ENCODE results near the gene AMACR. TPM values are rescaled to one million over a fixed set of nuclear protein-coding genes. Genes with fewer than 3 reads are reported as not detected.

The AMACR gene
- total RNA-seq, 2 experiments from 2014 or later: 4.5 to 5.0 TPM

- Histone ChIP-seq H3K4me2 (ENCODE audit: low read length) (no peak overlapping the region), H3K9me3 (ENCODE audit: low read length) (no peaks in the 10 kb centered on the region)
- POLR2A ChIA-PET: no interaction called here
Measured at GRCh38 chr5:34057118-34057517, 49.3 kb upstream of the AMACR start.

DNA sequence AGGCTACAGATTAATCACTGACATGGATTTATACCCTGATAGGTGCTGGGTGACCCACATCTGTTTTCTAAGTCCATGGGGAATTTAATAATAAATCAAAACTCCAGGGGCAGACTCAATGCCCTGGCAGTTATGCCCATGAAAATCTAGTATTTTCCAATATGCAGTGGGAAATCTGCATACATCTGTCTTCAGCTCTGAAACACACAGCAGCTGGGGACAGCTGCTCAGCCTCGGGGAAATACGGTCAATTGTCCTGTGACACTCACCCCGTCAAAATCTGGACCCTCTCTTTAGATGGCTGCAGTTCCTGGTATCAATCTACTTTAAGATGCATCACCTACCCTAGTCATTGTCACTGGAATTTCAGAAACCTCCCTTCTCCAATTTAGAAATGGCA lies 47.8 kb upstream of the AMACR start:
- POLR2A ChIA-PET: no interaction called here
- no TSS peak for BruUV-seq (replicated peaks)
- intact Hi-C loops (cut with micrococcal nuclease; ENCODE audit: unreplicated experiment): no loop called here
- H3K4me1 ChIP-seq (ENCODE audit: insufficient read depth, low read length, poor library complexity, severe bottlenecking): no peaks in the 10 kb centered on the region
- no peaks in the 10 kb centered on the region for H3K9me2 ChIP-seq (ENCODE audit: insufficient read depth, low read length)
- H3K36me3 ChIP-seq (ENCODE audit: insufficient read depth, low read length): no peaks in the 10 kb centered on the region
- H3K79me2 ChIP-seq (ENCODE audit: insufficient read depth, low read depth, low read length): no peaks in the 10 kb centered on the region
- no peak overlapping the region for H3K4me2 ChIP-seq (ENCODE audit: low read length)
- no peaks in the 10 kb centered on the region for H4K20me1 ChIP-seq (ENCODE audit: insufficient read depth, low read length)
- H3K4me3 ChIP-seq (ENCODE audit: low read depth, low read length, poor library complexity, severe bottlenecking): no peak overlapping the region
- no peak overlapping the region for H2AFZ ChIP-seq (ENCODE audit: low read length)
- no peak for TF ChIP-seq EZH2phosphoT487 (IDR thresholded peaks at IDR 0.05; ENCODE audit: borderline replicate concordance, low read depth, low read length)
- TF ChIP-seq, protein P1, sequence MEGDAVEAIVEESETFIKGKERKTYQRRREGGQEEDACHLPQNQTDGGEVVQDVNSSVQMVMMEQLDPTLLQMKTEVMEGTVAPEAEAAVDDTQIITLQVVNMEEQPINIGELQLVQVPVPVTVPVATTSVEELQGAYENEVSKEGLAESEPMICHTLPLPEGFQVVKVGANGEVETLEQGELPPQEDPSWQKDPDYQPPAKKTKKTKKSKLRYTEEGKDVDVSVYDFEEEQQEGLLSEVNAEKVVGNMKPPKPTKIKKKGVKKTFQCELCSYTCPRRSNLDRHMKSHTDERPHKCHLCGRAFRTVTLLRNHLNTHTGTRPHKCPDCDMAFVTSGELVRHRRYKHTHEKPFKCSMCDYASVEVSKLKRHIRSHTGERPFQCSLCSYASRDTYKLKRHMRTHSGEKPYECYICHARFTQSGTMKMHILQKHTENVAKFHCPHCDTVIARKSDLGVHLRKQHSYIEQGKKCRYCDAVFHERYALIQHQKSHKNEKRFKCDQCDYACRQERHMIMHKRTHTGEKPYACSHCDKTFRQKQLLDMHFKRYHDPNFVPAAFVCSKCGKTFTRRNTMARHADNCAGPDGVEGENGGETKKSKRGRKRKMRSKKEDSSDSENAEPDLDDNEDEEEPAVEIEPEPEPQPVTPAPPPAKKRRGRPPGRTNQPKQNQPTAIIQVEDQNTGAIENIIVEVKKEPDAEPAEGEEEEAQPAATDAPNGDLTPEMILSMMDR (conservative IDR thresholded peaks at IDR 0.05; ENCODE audit: low read length): no peak
- DNase-seq (ENCODE audit: low spot score): no peak
- no peak overlapping the region for H3K27ac ChIP-seq (ENCODE audit: low read depth, low read length, poor library complexity, severe bottlenecking)
- CTCF ChIA-PET (ENCODE audit: unreplicated experiment): no interaction called here
- no peaks in the 10 kb centered on the region for H3K9me3 ChIP-seq (ENCODE audit: low read length)

More at GRCh38 chr5:34057118-34057517, 49.3 kb upstream of the AMACR start:
- BruUV-seq (replicated peaks): no TSS peak
- Histone ChIP-seq H3K9me2 (ENCODE audit: insufficient read depth, low read length) (no peaks in the 10 kb centered on the region), H2AFZ (ENCODE audit: low read length) (no peak overlapping the region), H4K20me1 (ENCODE audit: insufficient read depth, low read length) (no peaks in the 10 kb centered on the region), H3K4me1 (ENCODE audit: insufficient read depth, low read length, poor library complexity, severe bottlenecking) (no peaks in the 10 kb centered on the region), H3K4me3 (ENCODE audit: low read depth, low read length, poor library complexity, severe bottlenecking) (no peak overlapping the region), H3K27ac (ENCODE audit: low read depth, low read length, poor library complexity, severe bottlenecking) (no peak overlapping the region), H3K36me3 (ENCODE audit: insufficient read depth, low read length) (no peaks in the 10 kb centered on the region), H3K79me2 (ENCODE audit: insufficient read depth, low read depth, low read length) (no peaks in the 10 kb centered on the region)
- CTCF ChIA-PET (ENCODE audit: unreplicated experiment): no interaction called here
- DNase-seq (ENCODE audit: low spot score): no peak
- TF ChIP-seq, protein P1 (conservative IDR thresholded peaks at IDR 0.05; ENCODE audit: low read length): no peak
- no peak for TF ChIP-seq EZH2phosphoT487 (IDR thresholded peaks at IDR 0.05; ENCODE audit: borderline replicate concordance, low read depth, low read length)
- intact Hi-C loops (cut with micrococcal nuclease; ENCODE audit: unreplicated experiment): no loop called here

GRCh38 chr5:34054400-34054729 lies 46.5 kb upstream of the AMACR start:
- H2AFZ ChIP-seq (ENCODE audit: low read length): no peak overlapping the region
- intact Hi-C loops (cut with micrococcal nuclease; ENCODE audit: unreplicated experiment): no loop called here
- no peak for TF ChIP-seq EZH2phosphoT487 (IDR thresholded peaks at IDR 0.05; ENCODE audit: borderline replicate concordance, low read depth, low read length)
- TF ChIP-seq, protein P1 (conservative IDR thresholded peaks at IDR 0.05; ENCODE audit: low read length): no peak
- BruUV-seq (replicated peaks): no TSS peak
- POLR2A ChIA-PET: no interaction called here
- no peaks in the 10 kb centered on the region for H3K4me1 ChIP-seq (ENCODE audit: insufficient read depth, low read length, poor library complexity, severe bottlenecking)
- CTCF ChIA-PET (ENCODE audit: unreplicated experiment): no interaction called here
- no peaks in the 10 kb centered on the region for H4K20me1 ChIP-seq (ENCODE audit: insufficient read depth, low read length)
- no peak overlapping the region for H3K4me2 ChIP-seq (ENCODE audit: low read length)
- no peak overlapping the region for H3K27ac ChIP-seq (ENCODE audit: low read depth, low read length, poor library complexity, severe bottlenecking)
- no peaks in the 10 kb centered on the region for H3K36me3 ChIP-seq (ENCODE audit: insufficient read depth, low read length)
- H3K9me3 ChIP-seq (ENCODE audit: low read length): no peaks in the 10 kb centered on the region
- H3K9me2 ChIP-seq (ENCODE audit: insufficient read depth, low read length): no peaks in the 10 kb centered on the region
- H3K79me2 ChIP-seq (ENCODE audit: insufficient read depth, low read depth, low read length): no peaks in the 10 kb centered on the region
- DNase-seq (ENCODE audit: low spot score): no peak
- H3K4me3 ChIP-seq (ENCODE audit: low read depth, low read length, poor library complexity, severe bottlenecking): no peak overlapping the region

Measured in OCI-LY7 (cell line).